Activated CD4-positive, alpha-beta T cell treated with anti-CD3 and anti-CD28 coated beads, Interleukin-2, amount 10 ng/mL, durations not matched to agents 24 days and 14 days (primary cell): Measurements from ENCODE around the gene CLSTN1. TPM values are rescaled to one million over a fixed set of nuclear protein-coding genes. Genes with fewer than 3 reads are reported as not detected.
A peak's percentile ranks its signal among the peaks of the same experiment; 100 is the strongest.

Experiments
- DNase-seq: peaks from one replicate; pipeline ENCODE4 v3.0.0; 2022
- H3K27ac Mint-ChIP-seq: one replicate; pipeline ENCODE4 v1.8.0; 2022; ENCODE audit warnings: mild to moderate bottlenecking, mixed read lengths
- H3K27me3 Mint-ChIP-seq: one replicate; pipeline ENCODE4 v1.8.0; 2022; ENCODE audit warnings: mixed read lengths
- H3K36me3 Mint-ChIP-seq: one replicate; pipeline ENCODE4 v1.8.0; 2022; ENCODE audit warnings: low read depth, mild to moderate bottlenecking, mixed read lengths
- H3K4me1 Mint-ChIP-seq: one replicate; pipeline ENCODE4 v1.8.0; 2021; ENCODE audit warnings: mixed read lengths
- H3K4me3 Mint-ChIP-seq: one replicate; pipeline ENCODE4 v1.8.0; 2022; ENCODE audit warnings: mild to moderate bottlenecking, moderate library complexity, mixed read lengths
- H3K9me3 Mint-ChIP-seq: one replicate; pipeline ENCODE4 v1.8.0; 2021; ENCODE audit warnings: mixed read lengths
- intact Hi-C: fragments of 100-400 bp; cut with micrococcal nuclease; formaldehyde crosslinking; loops from one replicate; pipeline ENCODE4 v1.15.1; 2023
- total RNA-seq: library from RNA; stranded (reverse); gene quantifications from 2 replicates; pipeline ENCODE4 v1.2.3, GENCODE V29; 2022

The CLSTN1 gene
- total RNA-seq, 1 donor from 2014 or later = 43.8 TPM

- DNase-seq = no peak
- Mint-ChIP-seq H3K4me1 (peaks cover 11% of the 10 kb centered on the region), H3K9me3 (no peaks in the 10 kb centered on the region), H3K27me3 (no peaks in the 10 kb centered on the region), H3K36me3 (peaks cover 4% of the 10 kb centered on the region), H3K27ac (no peak overlapping the region), H3K4me3 (no peak overlapping the region)
- intact Hi-C loops = loop anchor here (10.0 kb wide), 1 partner anchor 366 kb away; no protein-coding TSS in a partner anchor
Measured at GRCh38 chr1:9860887-9861286, 37.1 kb upstream of the CLSTN1 start.

- peaks cover 4% of the 10 kb centered on the region for H3K36me3 Mint-ChIP-seq
- H3K9me3 Mint-ChIP-seq = no peaks in the 10 kb centered on the region
- peaks cover 11% of the 10 kb centered on the region for H3K4me1 Mint-ChIP-seq
- H3K27me3 Mint-ChIP-seq = no peaks in the 10 kb centered on the region
- DNase-seq = no peak
- intact Hi-C loops = loop anchor here (10.0 kb wide), 1 partner anchor 365 kb away; no protein-coding TSS in a partner anchor
- H3K27ac Mint-ChIP-seq = no peak overlapping the region
- H3K4me3 Mint-ChIP-seq = no peak overlapping the region
Measured at GRCh38 chr1:9859281-9860014, 35.7 kb upstream of the CLSTN1 start.

DNA sequence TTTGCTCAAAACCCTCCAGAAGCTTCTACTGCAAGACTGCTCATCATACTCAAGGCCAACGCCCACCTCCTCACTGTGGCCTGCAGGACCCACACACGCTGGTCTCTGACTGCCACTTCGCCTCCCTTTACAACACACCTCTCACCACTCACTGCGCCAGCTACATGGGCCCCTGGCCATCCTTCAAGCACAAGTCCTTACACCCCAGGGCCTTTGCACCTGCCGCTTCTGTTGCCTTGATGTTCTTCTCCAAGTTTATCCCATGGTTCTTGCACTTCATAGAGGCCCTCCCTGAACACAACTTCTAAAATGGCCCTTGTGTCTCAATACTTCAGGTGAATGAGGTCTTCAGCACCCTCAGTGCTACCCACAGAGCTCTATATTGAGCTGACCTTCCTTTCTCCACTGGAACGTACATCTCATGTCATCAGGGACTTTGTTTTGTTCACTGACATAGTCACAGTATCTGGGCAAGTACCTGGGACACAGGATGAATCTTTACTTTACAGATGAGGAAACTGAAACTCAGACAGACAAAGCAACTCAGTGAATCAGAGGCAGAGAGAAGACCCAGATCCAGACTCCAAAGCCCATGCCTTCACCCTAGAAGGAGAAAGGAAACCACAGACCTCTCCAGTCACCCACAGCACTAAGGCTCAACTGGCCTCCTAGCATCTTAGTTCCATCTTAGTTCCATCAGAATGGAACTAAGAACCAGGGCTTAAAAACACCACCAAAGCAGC is 34.7 kb upstream of the CLSTN1 start:
- peaks cover 10% of the 10 kb centered on the region for H3K36me3 Mint-ChIP-seq
- no peaks in the 10 kb centered on the region for H3K27me3 Mint-ChIP-seq
- no peak overlapping the region for H3K4me3 Mint-ChIP-seq
- DNase-seq = no peak
- peak overlapping the region; percentile 27 for H3K27ac Mint-ChIP-seq
- H3K4me1 Mint-ChIP-seq = peaks cover 11% of the 10 kb centered on the region
- intact Hi-C loops = no loop called here
- H3K9me3 Mint-ChIP-seq = peaks cover 4% of the 10 kb centered on the region

DNA sequence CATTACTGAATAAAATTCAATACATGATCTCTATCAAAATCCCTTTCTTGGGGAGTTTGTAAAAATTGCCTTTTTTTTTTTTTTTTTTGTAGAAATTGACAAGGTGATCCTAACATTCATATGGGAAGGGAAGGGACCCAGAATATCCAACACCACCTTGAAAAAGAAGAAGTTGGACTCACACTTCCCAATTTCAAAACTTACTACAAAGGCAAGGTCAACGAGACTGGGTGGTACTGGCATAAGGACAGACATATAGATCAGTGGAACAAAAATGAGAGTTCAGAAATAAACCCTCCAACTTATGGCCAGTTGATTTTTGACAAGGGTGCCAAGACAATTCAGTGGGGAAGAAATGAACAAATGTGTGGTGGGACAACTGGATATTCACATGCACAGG is 31.4 kb upstream of the CLSTN1 start:
- Mint-ChIP-seq H3K36me3 (peaks cover 11% of the 10 kb centered on the region), H3K4me3 (no peak overlapping the region), H3K9me3 (peaks cover 5% of the 10 kb centered on the region), H3K4me1 (peaks cover 13% of the 10 kb centered on the region), H3K27ac (no peak overlapping the region), H3K27me3 (peaks cover 5% of the 10 kb centered on the region)
- intact Hi-C loops = no loop called here
- DNase-seq = no peak

GRCh38 chr1:9853249-9853595 is 29.5 kb upstream of the CLSTN1 start:
- peaks cover 8% of the 10 kb centered on the region for H3K4me1 Mint-ChIP-seq
- H3K4me3 Mint-ChIP-seq = no peak overlapping the region
- H3K36me3 Mint-ChIP-seq = peaks cover 7% of the 10 kb centered on the region
- no peak for DNase-seq
- H3K9me3 Mint-ChIP-seq = peaks cover 5% of the 10 kb centered on the region
- intact Hi-C loops = no loop called here
- H3K27ac Mint-ChIP-seq = no peak overlapping the region
- peaks cover 5% of the 10 kb centered on the region for H3K27me3 Mint-ChIP-seq

GRCh38 chr1:9852410-9853248 is 28.9 kb upstream of the CLSTN1 start:
- peaks cover 5% of the 10 kb centered on the region for H3K9me3 Mint-ChIP-seq

DNA sequence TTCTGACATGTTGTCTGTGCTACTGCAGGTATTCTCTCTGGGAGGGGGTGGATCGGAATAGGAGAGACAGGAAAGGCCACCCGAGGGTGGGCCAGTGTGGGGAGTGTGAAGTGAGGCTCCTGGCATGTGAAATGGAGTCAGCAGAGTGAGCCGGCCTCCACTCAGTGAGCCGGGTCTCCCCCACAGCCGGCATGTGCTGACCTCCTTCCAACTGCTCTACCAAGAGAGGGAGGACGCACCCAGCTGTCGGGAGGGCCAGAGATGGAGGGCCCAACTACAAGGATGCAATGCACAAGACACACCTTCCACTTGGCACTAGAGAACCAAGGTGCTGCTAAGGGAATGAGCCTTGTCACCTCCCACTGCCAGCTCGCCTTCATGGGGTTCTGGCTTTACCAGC is 28.2 kb upstream of the CLSTN1 start:
- H3K27me3 Mint-ChIP-seq = peaks cover 5% of the 10 kb centered on the region
- no peak for DNase-seq
- no peak overlapping the region for H3K4me3 Mint-ChIP-seq
- peaks cover 7% of the 10 kb centered on the region for H3K36me3 Mint-ChIP-seq
- H3K27ac Mint-ChIP-seq = no peak overlapping the region
- intact Hi-C loops = no loop called here
- peaks cover 5% of the 10 kb centered on the region for H3K9me3 Mint-ChIP-seq
- peaks cover 7% of the 10 kb centered on the region for H3K4me1 Mint-ChIP-seq

More at GRCh38 chr1:9852410-9853248, 28.9 kb upstream of the CLSTN1 start:
- H3K27ac Mint-ChIP-seq = no peak overlapping the region
- peaks cover 7% of the 10 kb centered on the region for H3K4me1 Mint-ChIP-seq
- H3K27me3 Mint-ChIP-seq = peaks cover 5% of the 10 kb centered on the region
- H3K36me3 Mint-ChIP-seq = peaks cover 7% of the 10 kb centered on the region
- no peak for DNase-seq
- intact Hi-C loops = no loop called here
- no peak overlapping the region for H3K4me3 Mint-ChIP-seq

GRCh38 chr1:9850442-9851162 is 26.8 kb upstream of the CLSTN1 start:
- intact Hi-C loops = no loop called here
- peaks cover 7% of the 10 kb centered on the region for H3K36me3 Mint-ChIP-seq
- DNase-seq = no peak
- H3K9me3 Mint-ChIP-seq = peaks cover 5% of the 10 kb centered on the region
- H3K27me3 Mint-ChIP-seq = peaks cover 8% of the 10 kb centered on the region
- no peak overlapping the region for H3K27ac Mint-ChIP-seq
- H3K4me3 Mint-ChIP-seq = peak overlapping the region; percentile 59
- peaks cover 7% of the 10 kb centered on the region for H3K4me1 Mint-ChIP-seq

- intact Hi-C loops = no loop called here
- Mint-ChIP-seq H3K4me1 (peaks cover 7% of the 10 kb centered on the region), H3K4me3 (peak overlapping the region; percentile 59), H3K36me3 (peaks cover 7% of the 10 kb centered on the region), H3K9me3 (peaks cover 5% of the 10 kb centered on the region), H3K27ac (no peak overlapping the region), H3K27me3 (peaks cover 8% of the 10 kb centered on the region)
- peak; percentile 68 for DNase-seq
Measured at GRCh38 chr1:9849691-9850441, 26.1 kb upstream of the CLSTN1 start.

DNA sequence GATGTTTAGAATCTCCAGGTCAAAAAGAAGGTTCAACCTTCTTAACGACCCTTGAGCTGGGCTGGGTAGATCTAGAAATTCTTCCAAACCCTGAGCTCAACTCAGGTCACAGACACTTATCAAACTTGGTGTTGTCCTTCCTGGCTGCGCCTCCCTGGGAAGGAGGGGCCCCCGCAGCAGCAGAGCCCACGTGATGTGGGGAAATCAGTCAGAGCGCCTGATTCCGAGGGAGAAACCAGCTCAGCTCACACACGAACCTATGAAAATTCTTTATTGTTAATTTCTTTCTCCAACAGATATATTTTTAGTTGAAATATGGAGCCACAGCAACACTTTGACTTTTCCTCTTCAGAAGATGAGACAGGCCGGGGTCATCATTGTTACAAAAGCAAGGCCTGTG is 24.3 kb upstream of the CLSTN1 start:
- intact Hi-C loops = no loop called here
- H3K27ac Mint-ChIP-seq = no peak overlapping the region
- H3K36me3 Mint-ChIP-seq = no peaks in the 10 kb centered on the region
- H3K9me3 Mint-ChIP-seq = no peaks in the 10 kb centered on the region
- no peak overlapping the region for H3K4me3 Mint-ChIP-seq
- H3K4me1 Mint-ChIP-seq = peaks cover 7% of the 10 kb centered on the region
- peaks cover 8% of the 10 kb centered on the region for H3K27me3 Mint-ChIP-seq
- DNase-seq = no peak

- H3K9me3 Mint-ChIP-seq = no peaks in the 10 kb centered on the region
- H3K4me3 Mint-ChIP-seq = no peak overlapping the region
- H3K27me3 Mint-ChIP-seq = peaks cover 8% of the 10 kb centered on the region
- peaks cover 7% of the 10 kb centered on the region for H3K4me1 Mint-ChIP-seq
- DNase-seq = no peak
- H3K27ac Mint-ChIP-seq = no peak overlapping the region
- H3K36me3 Mint-ChIP-seq = no peaks in the 10 kb centered on the region
- intact Hi-C loops = no loop called here
Measured at GRCh38 chr1:9847269-9847668, 23.5 kb upstream of the CLSTN1 start.

GRCh38 chr1:9846611-9847171 is 22.9 kb upstream of the CLSTN1 start:
- peaks cover 6% of the 10 kb centered on the region for H3K27me3 Mint-ChIP-seq

More at GRCh38 chr1:9846611-9847171, 22.9 kb upstream of the CLSTN1 start:
- intact Hi-C loops = no loop called here
- Mint-ChIP-seq H3K27ac (no peak overlapping the region), H3K4me1 (peaks cover 7% of the 10 kb centered on the region), H3K9me3 (no peaks in the 10 kb centered on the region), H3K4me3 (no peak overlapping the region), H3K36me3 (no peaks in the 10 kb centered on the region)
- no peak for DNase-seq
